WTC11 (cell line): Measurements from ENCODE around the gene LPCAT3.

Experiments used
- ATF2 ChIP-seq: sonication (generic); formaldehyde crosslinking; IDR thresholded peaks from 2 replicates; pipeline ENCODE4 v1.8.1; 2022; ENCODE audit warnings: low read depth, missing genetic modification reagents, borderline replicate concordance
- CTCF ChIP-seq: fragments of 200-600 bp; IDR thresholded peaks from 2 replicates; pipeline ENCODE4 v1.8.0; 2022; ENCODE audit warnings: antibody characterized with exemption
- E2F5 ChIP-seq: sonication (generic); formaldehyde crosslinking; IDR thresholded peaks from 2 replicates; pipeline ENCODE4 v1.8.1; 2022; ENCODE audit warnings: mild to moderate bottlenecking, moderate library complexity, missing genetic modification reagents
- FOXP1 ChIP-seq: sonication (generic); formaldehyde crosslinking; IDR thresholded peaks from 2 replicates; pipeline ENCODE4 v1.8.0; 2022; ENCODE audit warnings: missing genetic modification reagents, mild to moderate bottlenecking, moderate library complexity, borderline replicate concordance
- JAZF1 ChIP-seq: fragments of 250-450 bp; sonication (Bioruptor Pico); IDR thresholded peaks from 2 replicates; pipeline ENCODE4 v1.9.0; 2021; ENCODE audit warnings: moderate library complexity, mild to moderate bottlenecking, inconsistent platforms
- JUN ChIP-seq: sonication (generic); formaldehyde crosslinking; IDR thresholded peaks from 2 replicates; pipeline ENCODE4 v1.8.0; 2023; ENCODE audit warnings: mild to moderate bottlenecking, missing genetic modification reagents
- MAX ChIP-seq: sonication (generic); formaldehyde crosslinking; IDR thresholded peaks from 2 replicates; pipeline ENCODE4 v1.8.0; 2022; ENCODE audit warnings: mild to moderate bottlenecking, missing genetic modification reagents
- NFE2L1 ChIP-seq: sonication (generic); formaldehyde crosslinking; IDR thresholded peaks from 2 replicates; pipeline ENCODE4 v1.8.1; 2023; ENCODE audit warnings: missing genetic modification reagents
- NFYB ChIP-seq: sonication (generic); formaldehyde crosslinking; conservative IDR thresholded peaks from 2 replicates; pipeline ENCODE4 v1.8.0; 2022; ENCODE audit warnings: low read depth, missing genetic modification reagents
- NR2C2 ChIP-seq: sonication (generic); formaldehyde crosslinking; IDR thresholded peaks from 2 replicates; pipeline ENCODE4 v1.8.0; 2022; ENCODE audit warnings: mild to moderate bottlenecking, missing genetic modification reagents
- PRDM15 ChIP-seq: sonication (generic); formaldehyde crosslinking; IDR thresholded peaks from 2 replicates; pipeline ENCODE4 v1.8.0; 2022; ENCODE audit warnings: missing genetic modification reagents
- RELA ChIP-seq: sonication (generic); formaldehyde crosslinking; IDR thresholded peaks from 2 replicates; pipeline ENCODE4 v1.8.1; 2022; ENCODE audit warnings: missing genetic modification reagents, mild to moderate bottlenecking, borderline replicate concordance
- ZBTB21 ChIP-seq: sonication (generic); formaldehyde crosslinking; IDR thresholded peaks from 2 replicates; pipeline ENCODE4 v1.8.1; 2023; ENCODE audit warnings: mild to moderate bottlenecking, missing genetic modification reagents, borderline replicate concordance
- ZNF138 ChIP-seq: sonication (generic); formaldehyde crosslinking; conservative IDR thresholded peaks from 2 replicates; pipeline ENCODE4 v1.8.1; 2022; ENCODE audit warnings: mild to moderate bottlenecking, moderate library complexity, missing genetic modification reagents

GRCh38 chr12:7038591-7038990, 20.3 kb upstream of the LPCAT3 start:
- TF ChIP-seq RELA (CRISPR knock-in tag): no peak
- TF ChIP-seq NR2C2 (CRISPR knock-in tag): no peak
- TF ChIP-seq CTCF: no peak
- no peak for TF ChIP-seq NFE2L1 (CRISPR knock-in tag)
- TF ChIP-seq JAZF1 (CRISPR knock-in tag): no peak
- TF ChIP-seq ATF2 (CRISPR knock-in tag): no peak
- TF ChIP-seq ZNF138 (CRISPR knock-in tag): no peak
- TF ChIP-seq FOXP1: no peak
- no peak for TF ChIP-seq ZBTB21
- no peak for TF ChIP-seq E2F5 (CRISPR knock-in tag)
- no peak for TF ChIP-seq JUN (CRISPR knock-in tag)
- no peak for TF ChIP-seq NFYB
- no peak for TF ChIP-seq PRDM15
- no peak for TF ChIP-seq MAX (CRISPR knock-in tag)
